ENCODE data around the gene IZUMO1R. TPM values are rescaled to one million over a fixed set of nuclear protein-coding genes. Genes with fewer than 3 reads are reported as not detected.
"Not testable (repeated sequence)": the region's sequence is repeated elsewhere in the genome, so short reads cannot be mapped to it uniquely, and the experiment has no call there.

The IZUMO1R gene
- not detected for total RNA-seq

GRCh38 chr11:94303966-94304958, at the start of gene IZUMO1R:
Gene IZUMO1R (plus strand): TSS chr11:94304580. CDS start chr11:94305637, 1,057 bp downstream.
- DNase-seq (ENCODE audit: low spot score): no peak

DNA sequence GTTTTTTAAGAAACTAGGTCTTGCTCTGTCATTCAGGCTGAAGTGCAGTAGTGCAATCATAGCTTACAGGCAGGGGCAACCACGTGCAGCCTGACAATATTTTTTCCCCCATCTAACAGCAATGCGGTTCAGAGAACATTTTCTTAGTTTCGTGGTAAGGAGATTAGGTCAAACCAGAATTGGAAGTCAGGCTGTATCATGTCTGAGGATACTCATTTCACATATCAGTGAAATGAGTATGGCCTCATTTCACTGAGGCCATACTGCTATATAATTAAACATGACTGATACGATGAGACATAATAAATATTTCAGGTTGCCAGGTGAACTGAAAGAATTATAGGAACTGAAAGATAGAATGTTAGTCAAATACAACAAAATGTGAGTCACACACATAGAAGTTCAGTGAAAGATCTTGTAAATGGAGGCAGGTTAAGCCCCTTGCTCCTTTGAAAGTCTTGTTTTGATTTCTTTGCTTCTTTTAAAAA, 32.5 kb upstream of the IZUMO1R start:
- no peak for DNase-seq (ENCODE audit: low spot score)

- no peak for DNase-seq (ENCODE audit: low spot score)
Measured at GRCh38 chr11:94272738-94273313, 31.6 kb upstream of the IZUMO1R start.

GRCh38 chr11:94275961-94276360, 28.4 kb upstream of the IZUMO1R start:
- DNase-seq (ENCODE audit: low spot score): no peak

DNA sequence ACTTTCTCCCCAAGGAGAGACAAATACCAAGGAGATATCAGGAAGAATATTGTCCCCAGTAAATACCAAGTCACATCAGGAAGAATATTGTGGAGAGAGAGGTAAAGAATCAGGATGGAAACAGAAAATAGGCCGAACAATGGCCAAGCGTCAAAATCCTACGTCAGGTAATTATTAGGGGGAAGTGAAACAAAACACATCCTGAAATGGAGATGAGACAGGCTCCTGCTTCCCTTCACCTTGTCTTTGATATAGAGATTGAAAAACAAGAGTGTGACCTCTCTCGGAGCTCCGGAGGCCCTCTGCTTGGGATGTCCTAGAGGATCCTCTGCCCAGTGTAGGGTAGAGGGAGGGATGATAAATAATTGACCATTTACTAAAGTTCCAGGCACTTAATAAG, 27.4 kb upstream of the IZUMO1R start:
- no peak for DNase-seq (ENCODE audit: low spot score)

- not testable (repeated sequence) for DNase-seq (ENCODE audit: low spot score)
Measured at GRCh38 chr11:94278207-94278606, 26.2 kb upstream of the IZUMO1R start.

DNA sequence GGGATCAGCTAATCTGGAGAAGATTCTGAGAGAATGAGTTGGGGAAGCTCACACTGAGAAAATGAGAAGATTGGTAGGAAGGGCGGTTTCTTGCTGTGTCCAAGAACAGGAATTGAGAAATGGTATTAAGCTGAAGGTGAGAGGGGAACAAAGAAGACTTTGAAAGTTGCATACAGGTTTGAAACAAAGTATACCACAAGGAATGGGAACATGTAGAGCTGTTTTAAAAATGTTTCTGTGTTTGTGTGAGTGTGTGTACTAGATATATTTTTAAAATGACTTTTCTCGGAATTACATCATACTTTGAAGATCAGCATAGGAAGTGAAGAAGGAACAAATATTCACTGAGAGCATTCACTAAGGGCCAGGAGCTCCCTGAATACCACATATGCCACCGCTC, 24.4 kb upstream of the IZUMO1R start:
- no peak for DNase-seq (ENCODE audit: low spot score)

- DNase-seq (ENCODE audit: low spot score): no peak
Measured at GRCh38 chr11:94281324-94281723, 23.1 kb upstream of the IZUMO1R start.

DNA sequence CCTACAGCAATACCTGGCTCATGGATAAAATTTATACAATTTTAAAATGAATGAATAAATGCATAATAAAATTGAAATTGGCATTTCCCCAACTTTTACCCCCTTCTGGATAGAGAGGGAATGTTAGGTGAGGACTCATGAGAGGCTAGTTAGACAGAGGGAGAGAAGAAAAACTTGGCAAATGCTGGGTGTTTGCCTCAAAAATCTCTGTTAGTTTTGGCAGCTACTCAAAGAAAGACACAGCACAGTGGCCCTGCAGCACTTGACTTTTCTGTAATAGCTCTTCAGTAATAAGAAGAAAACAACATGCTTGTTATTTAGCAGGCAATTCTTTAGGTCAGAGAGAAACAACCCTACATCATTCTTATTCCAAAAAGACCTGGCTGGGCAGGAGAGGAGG, 20.7 kb upstream of the IZUMO1R start:
- no peak for DNase-seq (ENCODE audit: low spot score)

DNA sequence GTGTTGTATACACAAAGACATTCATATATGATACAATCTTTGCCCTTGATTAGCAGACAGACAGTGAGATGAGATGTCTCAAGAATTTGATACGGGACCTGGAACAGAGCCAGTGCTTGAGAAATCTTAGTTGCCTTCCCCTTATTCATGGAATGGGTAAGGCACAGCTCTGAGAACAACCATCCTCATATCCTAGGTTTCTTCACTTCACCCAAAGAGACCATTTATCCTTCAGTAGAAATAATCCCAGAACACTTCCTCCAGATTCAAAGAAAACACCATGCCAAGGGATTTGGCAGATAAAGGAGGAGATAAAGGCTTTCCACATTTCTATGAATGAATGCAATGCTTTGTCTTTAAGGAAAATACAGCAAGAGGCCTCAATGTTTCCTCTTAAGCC, 8.8 kb upstream of the IZUMO1R start:
- DNase-seq (ENCODE audit: low spot score): no peak

- DNase-seq (ENCODE audit: low spot score): no peak
Measured at GRCh38 chr11:94297985-94298576, 6.3 kb upstream of the IZUMO1R start.

DNA sequence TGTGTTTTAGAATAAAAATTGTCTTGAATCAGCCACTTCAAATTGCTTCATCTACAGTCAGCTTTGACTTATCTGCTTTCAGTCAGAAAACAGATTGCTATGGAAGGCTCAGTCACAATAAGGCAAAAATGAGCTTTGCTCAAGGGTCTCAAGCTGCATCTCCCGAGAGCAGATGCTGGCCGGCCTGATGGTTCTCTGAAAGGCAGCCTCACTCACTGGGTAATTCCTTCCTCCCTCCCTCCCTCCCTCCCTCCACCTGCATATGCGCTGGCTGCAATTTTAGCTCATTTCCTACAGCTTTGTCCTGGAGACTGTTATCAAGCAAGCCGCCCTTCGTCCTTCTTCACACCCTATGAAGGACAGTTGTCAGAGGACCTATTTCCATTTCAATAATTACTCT, 1.6 kb upstream of the IZUMO1R start:
- no peak for DNase-seq (ENCODE audit: low spot score)

GRCh38 chr11:94305146-94305545, 766 bp downstream of the IZUMO1R start:
- no peak for DNase-seq (ENCODE audit: low spot score)

GRCh38 chr11:94307101-94307791, 2.9 kb downstream of the IZUMO1R start:
- no peak for DNase-seq (ENCODE audit: low spot score)

GRCh38 chr11:94308024-94308423, 3.6 kb downstream of the IZUMO1R start:
- no peak for DNase-seq (ENCODE audit: low spot score)

DNA sequence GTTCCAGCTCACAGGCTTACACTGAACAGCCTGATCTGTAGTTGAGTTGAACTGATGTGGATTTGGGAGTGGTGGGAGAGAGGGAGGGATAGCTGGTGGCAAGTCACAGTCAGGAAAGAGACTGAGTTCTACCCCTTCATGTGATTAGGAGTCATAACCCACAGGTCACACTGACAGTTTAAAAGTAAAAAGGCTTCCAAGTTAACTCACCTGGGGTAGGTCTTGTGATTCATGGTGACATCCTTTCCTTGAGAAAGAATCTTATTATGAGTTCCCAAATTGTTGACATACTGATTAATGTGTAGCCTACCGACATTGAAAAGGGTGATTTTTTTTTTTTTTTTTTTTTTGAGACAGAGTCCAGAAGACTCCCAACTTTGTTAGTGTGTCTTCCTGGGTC, 5.4 kb downstream of the IZUMO1R start:
- no peak for DNase-seq (ENCODE audit: low spot score)

DNA sequence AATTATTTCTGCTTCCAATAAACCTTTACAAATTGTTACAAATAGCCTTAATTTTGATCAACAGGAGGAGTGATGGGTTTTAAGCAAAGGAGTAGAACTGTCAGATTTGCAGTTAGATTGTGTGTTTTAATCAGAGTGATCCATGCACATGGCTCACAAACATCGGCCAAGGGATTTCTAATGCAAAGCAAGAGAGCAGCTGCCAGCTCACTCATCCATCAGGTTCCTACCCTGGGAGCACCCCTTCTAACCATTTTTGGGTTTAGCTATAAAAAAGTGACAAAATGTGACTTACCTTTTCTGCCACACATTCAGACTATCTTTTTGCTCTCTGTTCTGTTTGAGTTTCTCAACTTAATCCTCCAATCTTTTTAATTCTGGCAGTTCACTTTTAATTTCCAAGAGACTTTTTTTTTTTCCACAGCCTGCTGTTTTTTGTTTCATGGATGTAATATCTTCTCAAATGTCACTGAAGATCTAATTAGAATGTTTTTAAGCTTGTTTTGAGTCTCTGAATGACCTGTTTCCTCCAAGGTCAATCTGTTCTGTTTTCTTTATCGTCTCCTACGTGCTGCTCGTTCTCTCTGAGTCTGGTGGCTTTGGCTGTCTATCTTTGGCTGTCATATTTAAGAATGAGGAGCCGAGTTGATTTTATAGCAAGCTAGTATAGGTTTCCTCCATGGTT, 6.0 kb downstream of the IZUMO1R start:
- DNase-seq (ENCODE audit: low spot score): no peak

GRCh38 chr11:94312339-94312738, 8.0 kb downstream of the IZUMO1R start:
- no peak for DNase-seq (ENCODE audit: low spot score)

GRCh38 chr11:94314064-94314463, 9.7 kb downstream of the IZUMO1R start:
- no peak for DNase-seq (ENCODE audit: low spot score)

DNA sequence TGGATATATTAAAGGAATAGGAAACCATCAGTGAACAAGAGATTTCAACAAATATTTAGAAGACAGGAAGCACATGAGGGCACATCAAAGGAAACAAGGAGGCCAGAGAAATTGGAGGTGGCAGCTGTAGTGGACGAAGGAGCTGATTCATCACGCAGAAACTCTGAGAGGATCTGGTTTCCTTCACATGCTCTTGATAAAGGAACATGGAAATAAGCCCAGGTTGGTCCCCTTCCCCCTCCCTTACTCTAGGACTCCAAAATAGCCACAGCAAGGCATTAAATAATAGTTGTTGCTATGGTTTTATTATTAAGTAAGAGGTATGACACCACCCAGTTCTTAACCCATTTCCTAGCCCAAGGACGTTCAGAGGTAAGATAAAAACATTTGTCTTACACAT, 11.3 kb downstream of the IZUMO1R start:
- peak; percentile 47 for DNase-seq (ENCODE audit: low spot score)

- DNase-seq (ENCODE audit: low spot score): no peak
Measured at GRCh38 chr11:94322501-94322900, 18.1 kb downstream of the IZUMO1R start.

Measured in mucosa of gallbladder (tissue), 1 donor.